NB4 (cell line): Measurements from ENCODE around the gene MIA2.

Experiments used
- DNase-seq: peaks from one replicate; pipeline ENCODE4 v3.0.0; 2010; ENCODE audit warnings: low read depth
- H3K4me3 ChIP-seq: one replicate; pipeline ENCODE4 v1.5.1; 2011; ENCODE audit warnings: mild to moderate bottlenecking, low read depth, low read length, moderate library complexity
- MYC ChIP-seq: IDR thresholded peaks from 2 replicates; pipeline ENCODE4 v1.6.1; 2011; ENCODE audit warnings: low read depth, low read length
- POLR2A ChIP-seq: IDR thresholded peaks from 2 replicates; pipeline ENCODE4 v1.6.1; 2011; ENCODE audit warnings: mild to moderate bottlenecking; ENCODE audit not compliant: insufficient read length; ENCODE audit errors: extremely low read depth
- TF ChIP-seq, protein P1 (sequence below): IDR thresholded peaks from 2 replicates; pipeline ENCODE4 v1.6.1; 2011; ENCODE audit warnings: low read depth, low read length
- TF ChIP-seq, protein P2 (sequence below): IDR thresholded peaks from one replicate; pipeline ENCODE4 v1.5.1; 2012; ENCODE audit warnings: low read depth, low read length

MIA2 gene, protein sequence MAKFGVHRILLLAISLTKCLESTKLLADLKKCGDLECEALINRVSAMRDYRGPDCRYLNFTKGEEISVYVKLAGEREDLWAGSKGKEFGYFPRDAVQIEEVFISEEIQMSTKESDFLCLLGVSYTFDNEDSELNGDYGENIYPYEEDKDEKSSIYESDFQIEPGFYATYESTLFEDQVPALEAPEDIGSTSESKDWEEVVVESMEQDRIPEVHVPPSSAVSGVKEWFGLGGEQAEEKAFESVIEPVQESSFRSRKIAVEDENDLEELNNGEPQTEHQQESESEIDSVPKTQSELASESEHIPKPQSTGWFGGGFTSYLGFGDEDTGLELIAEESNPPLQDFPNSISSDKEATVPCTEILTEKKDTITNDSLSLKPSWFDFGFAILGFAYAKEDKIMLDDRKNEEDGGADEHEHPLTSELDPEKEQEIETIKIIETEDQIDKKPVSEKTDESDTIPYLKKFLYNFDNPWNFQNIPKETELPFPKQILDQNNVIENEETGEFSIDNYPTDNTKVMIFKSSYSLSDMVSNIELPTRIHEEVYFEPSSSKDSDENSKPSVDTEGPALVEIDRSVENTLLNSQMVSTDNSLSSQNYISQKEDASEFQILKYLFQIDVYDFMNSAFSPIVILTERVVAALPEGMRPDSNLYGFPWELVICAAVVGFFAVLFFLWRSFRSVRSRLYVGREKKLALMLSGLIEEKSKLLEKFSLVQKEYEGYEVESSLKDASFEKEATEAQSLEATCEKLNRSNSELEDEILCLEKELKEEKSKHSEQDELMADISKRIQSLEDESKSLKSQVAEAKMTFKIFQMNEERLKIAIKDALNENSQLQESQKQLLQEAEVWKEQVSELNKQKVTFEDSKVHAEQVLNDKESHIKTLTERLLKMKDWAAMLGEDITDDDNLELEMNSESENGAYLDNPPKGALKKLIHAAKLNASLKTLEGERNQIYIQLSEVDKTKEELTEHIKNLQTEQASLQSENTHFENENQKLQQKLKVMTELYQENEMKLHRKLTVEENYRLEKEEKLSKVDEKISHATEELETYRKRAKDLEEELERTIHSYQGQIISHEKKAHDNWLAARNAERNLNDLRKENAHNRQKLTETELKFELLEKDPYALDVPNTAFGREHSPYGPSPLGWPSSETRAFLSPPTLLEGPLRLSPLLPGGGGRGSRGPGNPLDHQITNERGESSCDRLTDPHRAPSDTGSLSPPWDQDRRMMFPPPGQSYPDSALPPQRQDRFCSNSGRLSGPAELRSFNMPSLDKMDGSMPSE (N-terminal part only)

DNA sequence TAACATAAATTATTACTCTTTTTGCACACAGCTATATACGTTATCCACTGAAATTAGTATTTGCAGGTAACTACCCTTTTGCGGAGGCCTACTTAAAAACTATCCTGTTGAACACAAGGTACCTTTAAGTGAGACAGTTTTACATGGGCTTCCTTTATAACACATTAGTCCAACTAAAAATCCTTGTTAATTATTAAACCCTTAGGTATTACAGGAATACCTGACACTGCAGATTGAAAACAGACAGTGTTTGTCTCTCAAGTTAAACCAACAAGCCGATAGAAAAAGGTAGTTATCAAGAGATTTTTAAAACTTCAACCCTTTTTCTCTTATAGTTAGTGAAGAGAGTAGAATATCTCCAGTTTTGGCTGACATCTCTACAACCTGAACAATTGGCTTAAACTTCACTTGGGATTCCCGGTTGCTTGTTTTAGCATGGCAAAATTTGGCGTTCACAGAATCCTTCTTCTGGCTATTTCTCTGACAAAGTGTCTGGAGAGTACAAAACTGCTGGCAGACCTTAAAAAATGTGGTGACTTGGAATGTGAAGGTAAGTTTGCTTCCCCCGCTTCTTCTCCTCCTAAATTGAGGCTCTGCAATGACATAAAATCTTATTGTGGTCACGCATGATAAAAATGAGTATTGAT is at the start of gene MIA2:
MIA2 (plus strand) TSS at position 236 of the 647 bp plus-strand sequence; CDS start at position 436, 200 bp downstream.
- TF ChIP-seq, protein P1, sequence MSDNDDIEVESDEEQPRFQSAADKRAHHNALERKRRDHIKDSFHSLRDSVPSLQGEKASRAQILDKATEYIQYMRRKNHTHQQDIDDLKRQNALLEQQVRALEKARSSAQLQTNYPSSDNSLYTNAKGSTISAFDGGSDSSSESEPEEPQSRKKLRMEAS: no peak
- TF ChIP-seq POLR2A (no peak), MYC (no peak)
- TF ChIP-seq, protein P2, sequence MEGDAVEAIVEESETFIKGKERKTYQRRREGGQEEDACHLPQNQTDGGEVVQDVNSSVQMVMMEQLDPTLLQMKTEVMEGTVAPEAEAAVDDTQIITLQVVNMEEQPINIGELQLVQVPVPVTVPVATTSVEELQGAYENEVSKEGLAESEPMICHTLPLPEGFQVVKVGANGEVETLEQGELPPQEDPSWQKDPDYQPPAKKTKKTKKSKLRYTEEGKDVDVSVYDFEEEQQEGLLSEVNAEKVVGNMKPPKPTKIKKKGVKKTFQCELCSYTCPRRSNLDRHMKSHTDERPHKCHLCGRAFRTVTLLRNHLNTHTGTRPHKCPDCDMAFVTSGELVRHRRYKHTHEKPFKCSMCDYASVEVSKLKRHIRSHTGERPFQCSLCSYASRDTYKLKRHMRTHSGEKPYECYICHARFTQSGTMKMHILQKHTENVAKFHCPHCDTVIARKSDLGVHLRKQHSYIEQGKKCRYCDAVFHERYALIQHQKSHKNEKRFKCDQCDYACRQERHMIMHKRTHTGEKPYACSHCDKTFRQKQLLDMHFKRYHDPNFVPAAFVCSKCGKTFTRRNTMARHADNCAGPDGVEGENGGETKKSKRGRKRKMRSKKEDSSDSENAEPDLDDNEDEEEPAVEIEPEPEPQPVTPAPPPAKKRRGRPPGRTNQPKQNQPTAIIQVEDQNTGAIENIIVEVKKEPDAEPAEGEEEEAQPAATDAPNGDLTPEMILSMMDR: no peak
- peak within 1 kb of the TSS; percentile 11 for H3K4me3 ChIP-seq

DNA sequence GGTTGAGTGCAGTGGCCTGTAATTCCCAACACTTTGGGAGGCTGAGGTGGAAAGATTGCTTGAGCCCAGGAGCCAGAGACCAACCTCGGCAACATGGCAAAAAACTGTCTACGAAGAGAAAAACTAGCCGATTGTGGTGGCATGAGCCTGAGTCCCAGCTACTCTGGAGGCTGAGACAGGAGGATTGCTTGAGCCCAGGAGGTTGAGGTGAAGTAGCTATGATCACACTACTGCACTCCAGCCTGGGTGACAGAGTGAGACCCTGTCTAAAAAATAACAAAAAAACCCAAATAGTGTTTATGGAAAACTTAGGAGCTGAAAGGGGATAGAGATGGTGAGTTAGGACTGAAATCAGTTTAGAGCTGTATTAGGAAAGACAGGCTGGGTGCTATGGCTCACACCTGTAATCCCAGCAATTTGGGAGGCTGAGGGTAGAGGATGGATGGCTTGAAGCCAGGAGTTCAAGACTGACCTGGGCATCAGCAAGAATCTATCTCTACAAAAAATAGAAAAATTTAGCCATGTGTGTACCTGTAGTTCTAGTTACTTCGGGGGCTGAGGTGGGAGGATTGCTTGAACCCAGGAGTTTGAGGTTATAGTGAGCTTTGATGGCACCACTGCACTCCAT is 49.0 kb upstream of the MIA2 start:
- no peak for DNase-seq
- TF ChIP-seq POLR2A: no peak

More for the DNA sequence above, at the start of gene MIA2:
- DNase-seq: no peak

DNA sequence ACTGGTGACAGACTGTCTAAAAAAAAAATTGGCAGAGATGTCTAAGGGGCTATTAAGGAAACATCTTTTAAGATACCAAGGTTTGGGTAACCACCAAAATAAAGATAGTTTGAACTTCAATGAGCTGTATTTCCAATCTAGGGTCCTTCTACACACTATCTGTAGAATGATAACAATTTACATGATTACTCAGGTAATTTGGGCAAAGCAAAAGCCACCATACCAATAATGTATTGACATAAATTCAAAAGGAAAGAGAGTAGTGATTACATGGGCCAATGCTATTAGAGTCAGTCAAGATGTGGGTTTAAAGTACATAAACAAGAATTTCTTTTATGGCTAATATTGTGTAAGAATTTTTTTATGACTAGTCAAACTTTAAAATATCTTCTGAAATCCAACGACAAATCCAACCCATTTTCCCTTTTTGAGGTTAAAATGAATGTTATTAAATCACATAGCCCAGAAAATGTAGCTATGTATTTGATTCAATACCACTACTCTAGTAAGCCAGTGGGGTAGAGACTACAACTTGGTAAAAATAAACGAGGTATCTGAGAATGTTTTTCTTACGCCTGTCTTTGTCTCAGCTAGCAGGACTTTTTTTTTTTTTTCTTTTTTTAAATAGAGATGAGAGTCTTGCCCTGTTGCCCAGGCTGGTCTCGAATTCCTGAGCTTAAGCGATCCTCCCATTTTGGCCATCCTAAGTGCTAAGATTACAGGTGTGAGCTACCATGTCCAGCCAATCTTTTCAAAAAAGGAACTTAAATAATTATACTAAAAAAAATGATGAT is 48.3 kb upstream of the MIA2 start:
- H3K4me3 ChIP-seq: no peak overlapping the region
- TF ChIP-seq POLR2A: no peak
- TF ChIP-seq, protein P2: no peak
- TF ChIP-seq, protein P1: no peak
- no peak for TF ChIP-seq MYC
- DNase-seq: no peak

More for the DNA sequence above, 49.0 kb upstream of the MIA2 start:
- H3K4me3 ChIP-seq: no peak overlapping the region

DNA sequence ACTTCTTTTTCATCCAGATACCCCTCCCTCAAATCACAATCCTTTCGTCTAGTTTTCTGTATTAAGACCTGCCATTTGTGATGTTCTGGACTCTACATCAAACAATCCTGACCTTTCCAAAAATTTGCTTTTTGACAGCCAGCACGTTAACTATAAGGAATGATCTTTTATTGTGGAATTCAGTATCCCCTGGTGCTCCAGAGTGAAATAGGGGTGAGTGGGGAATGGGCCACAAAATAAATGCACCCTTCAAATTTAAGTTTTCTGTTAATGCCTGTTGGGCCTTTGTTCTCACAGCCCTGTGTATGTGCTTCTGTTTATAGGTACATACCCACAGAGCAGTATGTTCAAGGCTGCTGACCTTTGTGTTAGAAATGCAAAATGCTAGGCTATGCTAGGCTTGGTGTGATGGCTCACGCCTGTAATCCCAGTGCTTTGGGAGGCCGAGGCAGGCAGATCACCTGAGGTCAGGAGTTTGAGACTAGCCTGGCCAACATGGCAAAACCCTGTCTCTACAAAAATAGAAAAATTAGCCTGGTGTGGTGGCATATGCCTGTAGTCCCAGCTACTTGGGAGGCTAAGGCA is 46.7 kb upstream of the MIA2 start:
- H3K4me3 ChIP-seq: no peak overlapping the region
- DNase-seq: no peak
- no peak for TF ChIP-seq MYC
- TF ChIP-seq, protein P1: no peak
- TF ChIP-seq POLR2A: no peak
- TF ChIP-seq, protein P2: no peak
